ENCODE measurements around the gene FERMT2.

- no peak for TF ChIP-seq CTCF (IDR thresholded peaks at IDR 0.05)
- TF ChIP-seq POLR2A (IDR thresholded peaks at IDR 0.05) = no peak
These were observed 79.2 kb downstream of the FERMT2 start for GRCh38 chr14:52871606-52872005.
